Measurements from ENCODE around the gene ZNF41.

The ZNF41 gene

DNA sequence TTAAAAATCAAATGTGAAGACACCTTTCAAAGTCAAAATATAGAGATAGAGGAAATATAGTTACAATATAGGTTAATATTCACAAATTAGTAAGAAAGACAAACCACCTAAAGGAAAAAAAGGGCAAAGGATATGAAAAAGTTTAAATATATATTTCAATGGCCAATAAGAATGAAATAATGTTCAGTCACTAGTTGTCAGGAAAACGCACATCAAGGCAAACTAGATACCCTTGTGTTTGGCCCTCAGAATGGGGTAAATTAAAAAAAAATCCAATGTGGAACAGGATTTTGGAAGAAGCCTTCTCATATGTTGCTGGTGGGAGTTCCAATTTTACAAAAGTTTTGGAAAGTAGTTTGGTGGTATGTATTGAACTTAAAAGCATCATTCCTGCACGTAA, 2.4 kb downstream of the ZNF41 start:
- TF ChIP-seq, protein P1, sequence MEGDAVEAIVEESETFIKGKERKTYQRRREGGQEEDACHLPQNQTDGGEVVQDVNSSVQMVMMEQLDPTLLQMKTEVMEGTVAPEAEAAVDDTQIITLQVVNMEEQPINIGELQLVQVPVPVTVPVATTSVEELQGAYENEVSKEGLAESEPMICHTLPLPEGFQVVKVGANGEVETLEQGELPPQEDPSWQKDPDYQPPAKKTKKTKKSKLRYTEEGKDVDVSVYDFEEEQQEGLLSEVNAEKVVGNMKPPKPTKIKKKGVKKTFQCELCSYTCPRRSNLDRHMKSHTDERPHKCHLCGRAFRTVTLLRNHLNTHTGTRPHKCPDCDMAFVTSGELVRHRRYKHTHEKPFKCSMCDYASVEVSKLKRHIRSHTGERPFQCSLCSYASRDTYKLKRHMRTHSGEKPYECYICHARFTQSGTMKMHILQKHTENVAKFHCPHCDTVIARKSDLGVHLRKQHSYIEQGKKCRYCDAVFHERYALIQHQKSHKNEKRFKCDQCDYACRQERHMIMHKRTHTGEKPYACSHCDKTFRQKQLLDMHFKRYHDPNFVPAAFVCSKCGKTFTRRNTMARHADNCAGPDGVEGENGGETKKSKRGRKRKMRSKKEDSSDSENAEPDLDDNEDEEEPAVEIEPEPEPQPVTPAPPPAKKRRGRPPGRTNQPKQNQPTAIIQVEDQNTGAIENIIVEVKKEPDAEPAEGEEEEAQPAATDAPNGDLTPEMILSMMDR (IDR thresholded peaks at IDR 0.05): no peak

DNA sequence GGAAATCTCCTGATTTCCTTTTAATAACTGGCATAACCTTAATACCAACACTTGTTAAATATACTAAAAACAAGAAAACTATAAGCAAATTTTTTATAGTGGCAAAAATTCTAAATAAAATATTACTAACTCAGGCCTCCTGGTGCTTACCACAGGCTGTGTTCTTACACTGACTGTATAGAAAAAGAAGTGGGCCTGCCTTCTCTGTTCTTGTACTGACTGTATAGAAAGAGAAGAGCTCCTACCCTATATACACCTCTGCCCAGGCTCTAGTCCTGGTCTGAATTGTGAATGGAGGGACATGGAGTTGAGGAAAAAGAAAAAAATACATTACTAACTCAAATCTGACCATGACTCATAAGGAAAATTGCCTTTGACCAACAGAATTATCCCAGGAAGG, 7.5 kb downstream of the ZNF41 start:
- TF ChIP-seq, protein P1 (IDR thresholded peaks at IDR 0.05): no peak

DNA sequence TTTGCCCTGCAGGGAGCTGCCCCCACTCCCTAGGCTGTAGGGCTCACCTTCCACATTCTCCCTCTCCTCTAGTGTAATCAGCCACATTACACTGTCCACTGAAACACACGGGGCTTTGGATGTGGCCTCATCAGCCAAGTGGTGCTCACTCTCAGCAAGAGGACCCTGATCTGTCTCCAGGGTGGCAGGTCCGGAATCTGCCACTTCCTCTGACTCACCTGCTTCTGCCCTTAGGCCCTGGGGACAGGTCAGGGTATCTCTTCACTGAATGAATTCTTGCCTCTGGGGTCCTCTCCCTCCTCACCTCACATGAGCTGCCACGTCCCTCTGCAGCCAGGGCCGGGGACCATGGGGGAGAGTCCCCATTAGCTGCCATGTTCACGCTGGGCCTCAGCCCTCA, 15.9 kb downstream of the ZNF41 start:
- TF ChIP-seq, protein P1 (IDR thresholded peaks at IDR 0.05): no peak

DNA sequence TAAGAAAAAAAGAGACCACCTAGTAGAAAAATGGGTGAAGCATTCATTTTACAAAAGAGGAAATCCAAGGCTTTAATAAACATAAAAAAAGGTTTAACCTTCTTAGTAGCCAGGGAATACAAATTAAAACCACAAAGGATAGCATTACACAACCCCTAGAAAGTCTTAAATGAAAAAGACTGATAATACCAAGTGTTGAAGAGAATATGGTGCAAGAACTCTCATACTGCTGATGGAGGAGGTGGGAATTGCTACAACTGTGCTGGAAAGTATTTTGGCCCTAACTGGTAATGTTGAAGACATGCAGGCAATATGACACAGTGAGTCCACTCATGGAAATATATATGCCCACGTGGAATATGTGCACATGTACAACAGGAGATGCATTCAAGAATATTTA, 22.5 kb downstream of the ZNF41 start:
- TF ChIP-seq, protein P1 (IDR thresholded peaks at IDR 0.05): no peak

DNA sequence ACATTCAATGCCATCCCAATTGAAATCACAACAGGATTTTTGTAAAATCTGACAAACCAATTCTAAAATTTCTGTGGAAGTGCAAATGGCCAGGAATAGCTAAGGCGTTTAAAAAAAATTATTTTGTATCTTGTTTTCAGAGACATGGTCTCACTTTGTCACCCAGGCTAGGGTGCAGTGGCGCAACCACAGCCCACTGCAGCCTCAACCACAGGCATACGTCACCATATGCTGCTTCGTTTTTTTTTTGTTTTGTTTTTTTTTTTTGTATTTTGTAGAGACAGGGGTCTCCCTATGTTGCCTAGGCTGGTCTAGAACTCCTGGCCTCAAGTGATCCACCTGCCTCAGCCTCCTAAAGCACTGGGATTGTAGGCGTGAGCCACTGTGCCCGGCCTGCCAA, 24.5 kb downstream of the ZNF41 start:
- TF ChIP-seq, protein P1 (IDR thresholded peaks at IDR 0.05): no peak

DNA sequence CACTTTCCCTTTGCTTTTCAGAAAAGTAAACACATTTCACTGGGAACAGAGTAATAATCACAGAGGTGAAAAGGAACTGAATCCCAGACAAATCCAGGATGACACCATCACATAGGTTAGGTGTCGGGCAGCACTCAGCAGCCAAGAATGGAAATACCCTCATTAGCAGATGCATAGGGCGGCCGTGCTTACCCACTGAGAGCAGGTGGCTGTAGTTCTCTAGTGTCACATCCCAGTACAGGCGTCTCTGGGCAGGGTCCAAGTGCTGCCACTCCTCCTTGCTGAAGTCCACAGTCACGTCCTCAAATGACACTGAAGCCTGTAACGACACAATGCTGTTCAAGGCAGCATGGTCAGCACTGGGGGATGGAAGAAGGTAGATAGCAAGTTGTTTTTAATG, 26.9 kb downstream of the ZNF41 start:
- TF ChIP-seq, protein P1 (IDR thresholded peaks at IDR 0.05): no peak

DNA sequence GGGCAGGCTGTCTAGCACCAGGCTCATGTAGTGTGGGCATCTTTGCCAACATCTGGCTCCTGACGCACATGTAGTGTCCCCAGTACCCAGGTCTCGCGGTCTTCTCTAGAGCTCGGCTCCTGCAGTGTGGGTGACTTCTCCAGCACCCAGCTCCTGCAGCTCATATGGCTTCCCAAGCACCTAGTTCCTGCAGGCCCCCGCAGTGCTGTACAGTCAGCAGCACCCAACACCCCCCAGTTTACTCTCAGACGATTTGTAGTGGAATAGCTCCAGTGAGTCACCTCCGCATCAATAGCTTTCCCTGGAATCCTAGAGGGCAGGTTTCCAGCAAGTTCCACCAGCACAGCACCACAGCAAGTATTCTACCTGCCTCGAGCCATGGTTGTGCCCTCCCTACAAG, 30.9 kb downstream of the ZNF41 start:
- TF ChIP-seq, protein P1 (IDR thresholded peaks at IDR 0.05): no peak

DNA sequence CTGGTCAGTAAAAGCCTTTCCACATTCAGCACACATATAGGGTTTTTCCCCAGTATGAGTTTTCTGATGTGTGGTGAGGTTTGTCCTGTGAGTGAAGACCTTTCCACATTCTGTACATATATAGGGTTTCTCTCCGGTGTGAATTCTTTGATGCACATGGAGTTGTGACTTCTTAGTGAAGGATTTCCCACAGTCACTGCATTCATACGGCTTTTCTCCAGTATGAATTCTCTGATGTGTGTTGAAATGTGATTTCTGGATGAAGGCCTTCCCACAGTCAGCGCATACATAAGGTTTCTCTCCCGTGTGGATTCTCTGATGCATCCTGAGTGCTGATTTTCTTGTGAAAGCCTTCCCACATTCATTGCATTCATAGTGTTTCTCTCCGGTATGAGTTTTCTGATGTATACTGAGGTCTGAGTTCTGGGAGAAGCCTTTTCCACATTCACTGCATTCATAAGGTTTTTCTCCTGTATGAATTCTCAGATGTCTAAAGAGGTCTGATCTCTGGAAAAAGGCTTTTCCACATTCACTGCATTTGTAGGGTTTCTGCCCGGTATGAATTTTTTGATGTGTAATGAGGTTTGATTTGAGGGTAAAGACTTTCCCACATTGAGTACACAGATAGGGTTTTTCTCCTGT, 34.7 kb downstream of the ZNF41 start:
- TF ChIP-seq, protein P1 (IDR thresholded peaks at IDR 0.05): no peak

All from LNCAP (cell line).